ENCODE data around the gene TMEM163.

Gene TMEM163

GRCh38 chr2:134425724-134426496, 292.9 kb downstream of the TMEM163 start:
- no peak for DNase-seq

- DNase-seq: no peak
Observed at GRCh38 chr2:134421556-134422328, 297.1 kb downstream of the TMEM163 start.

GRCh38 chr2:134420920-134421319, 297.9 kb downstream of the TMEM163 start:
- no peak for DNase-seq

- no peak for DNase-seq
Observed at GRCh38 chr2:134420259-134420658, 298.5 kb downstream of the TMEM163 start.

GRCh38 chr2:134417968-134418582, 300.7 kb downstream of the TMEM163 start:
- DNase-seq: no peak

GRCh38 chr2:134416637-134417036, 302.2 kb downstream of the TMEM163 start:
- DNase-seq: no peak

GRCh38 chr2:134416018-134416417, 302.8 kb downstream of the TMEM163 start:
- no peak for DNase-seq

GRCh38 chr2:134413912-134414311, 304.9 kb downstream of the TMEM163 start:
- DNase-seq: no peak

- DNase-seq: no peak
Observed at GRCh38 chr2:134413430-134413829, 305.4 kb downstream of the TMEM163 start.

- no peak for DNase-seq
Observed at GRCh38 chr2:134412639-134412999, 306.2 kb downstream of the TMEM163 start.

- peak; percentile 6 for DNase-seq
Observed at GRCh38 chr2:134411828-134412638, 306.8 kb downstream of the TMEM163 start.

- DNase-seq: no peak
Observed at GRCh38 chr2:134411279-134411827, 307.4 kb downstream of the TMEM163 start.

GRCh38 chr2:134410831-134411231, 308.0 kb downstream of the TMEM163 start:
- DNase-seq: no peak

GRCh38 chr2:134410006-134410405, 308.8 kb downstream of the TMEM163 start:
- DNase-seq: no peak

GRCh38 chr2:134408791-134409190, 310.0 kb downstream of the TMEM163 start:
- DNase-seq: no peak

GRCh38 chr2:134408386-134408785, 310.4 kb downstream of the TMEM163 start:
- DNase-seq: no peak

GRCh38 chr2:134407154-134407890, 311.5 kb downstream of the TMEM163 start:
- DNase-seq: no peak

GRCh38 chr2:134406736-134407135, 312.1 kb downstream of the TMEM163 start:
- no peak for DNase-seq

- no peak for DNase-seq
Observed at GRCh38 chr2:134406311-134406710, 312.5 kb downstream of the TMEM163 start.
